NCI-H2081 treated with DMSO at 0.1 percent for 48 hours (cell line): ENCODE results near the gene THRB.

Experiments
- DNase-seq: peaks from one replicate; lab custom pipeline; 2025; lab: John Stamatoyannopoulos, UW

The THRB gene

DNA sequence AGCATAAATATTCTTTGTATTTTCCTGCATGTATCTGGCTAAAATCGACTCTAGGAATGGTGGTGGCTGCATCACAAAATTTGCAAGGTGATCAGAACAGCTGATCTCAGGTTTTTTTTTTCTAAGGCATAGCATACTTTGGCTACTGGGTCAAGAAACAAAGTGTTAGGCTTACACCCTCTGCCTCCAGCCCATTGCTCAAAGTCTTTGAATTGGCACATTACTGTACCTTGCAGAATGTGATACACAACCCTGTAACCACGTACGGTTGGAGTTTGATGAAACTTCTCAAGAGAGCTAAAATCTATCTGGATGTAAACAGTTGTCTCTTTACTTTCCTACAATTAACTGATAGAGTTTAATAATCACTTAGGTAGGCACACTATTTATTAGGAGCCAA is 188.1 kb downstream of the THRB start:
- DNase-seq, result no peak

- no peak for DNase-seq
Observed at GRCh38 chr3:24305795-24306467, 188.7 kb downstream of the THRB start.

GRCh38 chr3:24303057-24303754 is 191.4 kb downstream of the THRB start:
- DNase-seq, result no peak

- no peak for DNase-seq
Observed at GRCh38 chr3:24302396-24302795, 192.3 kb downstream of the THRB start.

GRCh38 chr3:24300949-24301348 is 193.7 kb downstream of the THRB start:
- no peak for DNase-seq

- no peak for DNase-seq
Observed at GRCh38 chr3:24299806-24300626, 194.6 kb downstream of the THRB start.

- DNase-seq, result no peak
Observed at GRCh38 chr3:24299246-24299805, 195.3 kb downstream of the THRB start.

DNA sequence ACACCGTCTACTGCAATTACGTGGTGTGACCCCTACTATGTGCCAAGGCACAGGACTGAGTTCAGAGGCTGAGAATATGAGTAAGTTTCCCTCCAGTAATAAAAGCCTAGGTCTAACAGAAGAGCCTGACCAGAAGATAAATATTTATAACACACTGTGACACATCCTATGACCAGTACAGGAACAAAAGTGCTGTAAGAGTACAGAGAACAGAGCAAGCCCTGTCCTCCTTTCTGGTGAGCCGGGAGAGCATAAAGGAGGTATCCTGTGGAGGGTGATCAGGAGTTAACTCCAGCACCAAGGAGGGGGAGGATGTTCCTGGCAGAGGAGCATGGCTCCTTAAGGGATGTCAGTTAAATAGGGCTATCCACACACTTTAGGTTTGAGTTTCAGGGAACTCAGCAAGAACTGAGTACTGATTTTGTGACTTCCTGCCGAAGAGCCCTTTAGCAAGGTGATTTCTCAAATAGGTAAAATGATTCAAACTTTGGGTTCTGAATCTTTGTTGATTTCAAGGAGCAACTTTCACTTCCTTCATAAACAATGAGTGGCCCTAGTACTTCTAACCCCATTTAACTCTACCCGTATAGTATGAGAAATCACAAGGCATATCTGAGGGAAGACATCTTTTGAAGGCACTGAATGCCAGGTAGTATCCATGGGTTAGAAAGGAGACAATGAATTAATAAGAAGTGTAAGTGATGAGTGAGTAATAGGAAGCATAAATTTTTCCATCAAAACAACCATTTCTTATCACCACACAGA is 198.0 kb downstream of the THRB start:
- DNase-seq, result no peak

GRCh38 chr3:24294150-24294549 is 200.5 kb downstream of the THRB start:
- no peak for DNase-seq

DNA sequence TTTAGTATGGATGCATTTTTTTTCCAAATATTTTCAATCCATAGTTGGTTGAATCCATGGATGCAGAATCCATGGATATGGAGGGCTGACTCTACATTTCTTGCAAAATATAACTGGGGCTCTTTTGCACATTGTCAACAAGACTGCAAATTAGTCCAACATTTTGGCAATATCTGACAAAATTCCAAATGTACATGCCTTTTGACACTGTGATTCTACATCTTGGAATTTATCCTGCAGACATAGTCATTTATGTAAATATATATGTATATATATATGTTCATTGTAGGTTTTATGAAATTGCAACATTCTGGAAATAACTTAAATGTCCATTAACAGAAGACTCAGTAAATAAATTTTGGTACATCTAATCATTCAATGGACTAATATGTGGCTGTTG is 203.0 kb downstream of the THRB start:
- no peak for DNase-seq

- no peak for DNase-seq
Observed at GRCh38 chr3:24290596-24290995, 204.1 kb downstream of the THRB start.

DNA sequence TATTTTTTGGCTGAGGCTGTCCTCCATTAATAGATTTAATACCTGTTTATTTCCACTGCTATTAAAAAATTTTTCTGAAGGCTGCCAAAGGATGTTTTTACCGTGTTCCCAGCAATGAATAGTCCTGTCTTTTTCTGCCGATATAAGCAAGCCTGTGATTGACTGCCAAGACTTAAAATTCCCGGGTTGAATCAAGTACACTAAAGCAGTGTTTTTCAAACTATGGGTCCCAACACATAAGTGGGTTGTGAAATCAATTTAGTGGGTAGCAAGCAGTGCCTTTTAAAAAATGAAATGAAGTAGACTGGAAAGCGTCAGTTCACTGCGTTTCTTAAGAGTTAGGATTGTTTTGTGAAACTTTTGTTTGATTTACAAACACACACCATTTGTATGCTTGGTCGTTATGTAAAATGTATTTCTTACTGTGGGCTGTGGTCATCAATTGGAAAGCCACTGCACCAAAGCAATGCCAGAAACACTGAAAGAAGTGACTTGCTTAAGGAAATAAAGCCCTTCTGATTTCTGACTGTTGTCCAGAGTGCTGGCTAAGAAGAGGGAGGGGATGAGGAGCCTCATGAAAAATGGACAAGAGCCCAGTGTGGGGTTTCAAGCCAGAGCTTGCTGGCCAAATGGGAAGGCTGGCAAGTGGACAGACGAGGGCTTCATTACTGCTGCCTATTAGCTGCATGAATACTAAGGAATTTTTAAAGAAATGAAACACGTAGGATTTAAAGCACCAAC is 206.0 kb downstream of the THRB start:
- DNase-seq, result no peak

DNA sequence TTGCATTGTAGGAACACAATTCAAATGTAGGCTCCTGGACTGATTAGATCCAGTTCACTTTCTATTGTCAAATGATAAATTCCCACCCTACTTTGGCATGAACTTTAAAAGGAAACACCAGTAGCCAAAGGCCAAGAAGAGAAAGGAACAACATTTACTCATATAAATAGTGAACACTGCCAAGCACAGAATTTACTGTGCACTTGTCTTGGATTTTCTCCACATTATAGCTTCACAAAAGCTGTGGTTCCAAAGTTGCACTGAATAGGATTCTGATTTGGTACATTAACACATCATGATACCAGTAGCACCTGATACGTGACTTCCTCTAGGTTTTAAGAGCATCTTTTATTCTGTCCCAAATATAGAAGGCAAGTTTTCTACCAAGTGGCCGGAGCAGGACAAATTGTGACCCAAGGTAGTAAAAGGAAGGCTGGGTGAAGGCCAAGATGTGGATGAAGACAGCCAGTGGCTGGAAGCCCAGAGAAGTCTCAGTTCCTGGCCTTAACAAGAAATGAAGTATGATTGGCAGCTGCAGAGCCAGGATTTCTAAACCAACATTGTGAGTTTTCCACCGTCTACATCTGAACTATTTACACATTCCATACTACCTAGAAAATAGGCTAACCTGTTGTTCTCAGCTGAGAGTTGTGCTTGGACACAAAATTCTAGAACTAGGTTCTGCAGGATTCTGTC is 206.7 kb downstream of the THRB start:
- no peak for DNase-seq

DNA sequence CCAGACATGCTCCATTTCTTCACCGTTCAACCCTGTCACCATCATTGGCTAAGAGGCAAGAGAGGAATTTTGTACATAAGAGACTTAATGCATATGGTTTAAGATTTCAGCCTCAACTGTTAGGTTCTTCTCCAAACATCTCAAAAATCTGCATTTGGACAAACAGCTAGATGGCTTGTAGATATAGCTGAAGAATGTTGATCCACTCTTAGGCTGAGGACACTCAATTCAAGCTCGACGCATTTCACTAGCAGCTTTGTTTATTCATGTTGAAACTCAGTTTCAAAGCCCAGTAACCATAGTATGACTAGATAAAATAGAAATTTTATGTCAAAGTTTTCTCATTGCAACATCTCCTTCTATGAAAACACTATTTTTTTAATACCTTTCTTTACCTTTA is 208.2 kb downstream of the THRB start:
- no peak for DNase-seq

- DNase-seq, result no peak
Observed at GRCh38 chr3:24278543-24278942, 216.1 kb downstream of the THRB start.

- DNase-seq, result no peak
Observed at GRCh38 chr3:24273491-24273890, 221.2 kb downstream of the THRB start.

DNA sequence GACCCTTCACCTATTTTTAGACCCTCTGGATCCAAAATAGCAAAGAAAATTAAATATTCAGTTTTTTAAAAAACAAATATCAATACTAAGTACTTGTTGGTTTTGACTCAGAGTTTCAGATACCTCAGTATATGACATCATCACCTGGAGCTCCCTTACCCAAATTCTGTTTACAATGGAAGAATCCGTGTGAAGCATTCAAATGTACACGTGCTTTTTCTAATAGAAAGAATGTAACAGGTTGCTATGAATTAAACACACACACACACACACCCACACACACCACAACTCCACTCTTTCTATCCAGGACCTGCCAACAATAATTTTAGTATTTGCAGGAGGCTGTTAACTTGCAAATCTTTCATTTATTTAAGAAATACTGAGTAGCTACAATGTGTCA is 221.8 kb downstream of the THRB start:
- DNase-seq, result no peak

DNA sequence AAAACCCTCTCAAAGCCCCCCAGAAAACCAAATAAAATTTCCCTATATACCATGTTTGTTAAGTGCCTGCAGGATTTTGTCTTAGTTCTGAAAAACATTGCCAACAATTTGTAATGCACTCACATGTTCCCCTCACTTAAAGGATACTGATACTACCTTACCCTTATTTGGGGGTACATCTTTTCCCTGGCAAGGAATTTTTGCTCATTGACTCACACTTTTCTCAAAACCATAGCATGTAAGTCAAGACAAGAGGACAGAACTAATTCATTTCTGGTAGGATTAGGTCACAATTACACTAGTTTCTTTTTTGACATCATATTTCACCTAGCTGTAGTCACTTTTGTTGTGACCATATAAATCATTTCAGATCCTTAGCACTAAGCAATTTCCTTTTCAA is 222.2 kb downstream of the THRB start:
- DNase-seq, result no peak

DNA sequence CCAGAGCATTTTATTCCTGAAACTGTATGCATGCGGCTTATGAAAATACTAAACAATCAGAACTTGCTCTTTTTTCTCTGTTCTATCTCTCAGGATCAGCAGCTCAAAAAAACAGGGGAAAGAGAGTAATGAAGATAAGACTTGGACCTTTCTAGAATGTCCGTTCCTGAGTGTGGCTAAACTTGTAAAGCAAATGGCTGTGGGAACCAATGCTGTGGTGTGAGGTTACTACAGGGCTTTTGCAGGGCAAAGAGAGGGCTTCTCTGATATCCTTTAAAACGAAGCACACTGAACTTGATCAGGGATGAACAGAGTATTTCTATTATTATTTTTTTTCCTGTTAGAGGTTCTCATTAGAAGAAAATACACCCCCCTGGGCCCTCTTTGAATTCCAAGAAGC is 223.4 kb downstream of the THRB start:
- DNase-seq, result no peak

DNA sequence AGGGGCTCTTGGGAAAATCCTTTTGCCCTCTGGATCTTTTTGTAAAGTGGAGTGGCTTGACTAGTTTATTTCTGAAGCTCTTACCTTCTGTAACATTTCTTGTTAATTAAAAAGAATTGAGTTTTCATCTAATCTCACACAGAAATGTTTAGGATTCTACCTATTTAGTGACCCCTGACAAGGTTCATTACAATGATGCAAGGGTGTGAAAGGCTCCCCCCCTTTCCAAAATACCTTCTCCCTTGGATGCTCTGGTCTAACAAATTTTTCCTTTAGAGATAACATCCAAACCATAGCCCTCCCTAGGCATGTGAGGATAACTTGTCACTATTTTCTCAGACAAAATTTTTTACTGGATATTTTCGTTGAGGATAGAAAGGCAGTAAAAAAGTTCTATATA is 223.9 kb downstream of the THRB start:
- DNase-seq, result no peak
